ENCODE results near the gene DOK3.

The DOK3 gene

GRCh38 chr5:177516601-177517568 is 7.3 kb upstream of the DOK3 start, which contains the start of gene DDX41:
DDX41 (minus strand) TSS chr5:177516961; CDS start chr5:177516945, 16 bp downstream.
- no peak for TF ChIP-seq ZC3H10 (CRISPR knock-in tag; IDR thresholded peaks at IDR 0.05)
- TF ChIP-seq TCF4 (CRISPR knock-in tag; IDR thresholded peaks at IDR 0.05; ENCODE audit: borderline replicate concordance) = no peak
- TF ChIP-seq POU6F1 (CRISPR knock-in tag; IDR thresholded peaks at IDR 0.05; ENCODE audit: borderline replicate concordance, low read depth) = no peak
- no peak for TF ChIP-seq TSHZ2 (CRISPR knock-in tag; IDR thresholded peaks at IDR 0.05)
- no peak for TF ChIP-seq PATZ1 (CRISPR knock-in tag; IDR thresholded peaks at IDR 0.05; ENCODE audit: borderline replicate concordance)
- TF ChIP-seq BACH2 (CRISPR knock-in tag; IDR thresholded peaks at IDR 0.05; ENCODE audit: borderline replicate concordance) = no peak
- TF ChIP-seq ZFP3 (CRISPR knock-in tag; IDR thresholded peaks at IDR 0.05) = no peak
- TF ChIP-seq ESRRG (CRISPR knock-in tag; IDR thresholded peaks at IDR 0.05) = no peak
- TF ChIP-seq TOX (CRISPR knock-in tag; IDR thresholded peaks at IDR 0.05; ENCODE audit: borderline replicate concordance) = no peak
- no peak for TF ChIP-seq OSR1 (CRISPR knock-in tag; IDR thresholded peaks at IDR 0.05)
- no peak for TF ChIP-seq SNAI2 (CRISPR knock-in tag; IDR thresholded peaks at IDR 0.05)
- TF ChIP-seq CSDC2 (CRISPR knock-in tag; IDR thresholded peaks at IDR 0.05) = no peak
- no peak for TF ChIP-seq CREB5 (CRISPR knock-in tag; IDR thresholded peaks at IDR 0.05; ENCODE audit: low read depth)
- no peak for TF ChIP-seq ZNF70 (CRISPR knock-in tag; IDR thresholded peaks at IDR 0.05)
- no peak for TF ChIP-seq ZNF565 (CRISPR knock-in tag; conservative IDR thresholded peaks at IDR 0.05; ENCODE audit: low read depth)
- TF ChIP-seq ZNF8 (CRISPR knock-in tag; IDR thresholded peaks at IDR 0.05) = no peak
- TF ChIP-seq ZFP30 (CRISPR knock-in tag; IDR thresholded peaks at IDR 0.05) = no peak
- TF ChIP-seq ISL1 (CRISPR knock-in tag; IDR thresholded peaks at IDR 0.05) = no peak
- ATAC-seq = peak; percentile 94

GRCh38 chr5:177515580-177515979 is 6.0 kb upstream of the DOK3 start:
- ATAC-seq = no peak
- TF ChIP-seq RARB (CRISPR knock-in tag; IDR thresholded peaks at IDR 0.05) = no peak
- TF ChIP-seq BACH2 (CRISPR knock-in tag; IDR thresholded peaks at IDR 0.05; ENCODE audit: borderline replicate concordance) = no peak
- no peak for TF ChIP-seq ARNTL (CRISPR knock-in tag; IDR thresholded peaks at IDR 0.05; ENCODE audit: borderline replicate concordance, low read depth)
- no peak for TF ChIP-seq TOX (CRISPR knock-in tag; IDR thresholded peaks at IDR 0.05; ENCODE audit: borderline replicate concordance)
- no peak for TF ChIP-seq TSHZ2 (CRISPR knock-in tag; IDR thresholded peaks at IDR 0.05)
- no peak for TF ChIP-seq CREB5 (CRISPR knock-in tag; IDR thresholded peaks at IDR 0.05; ENCODE audit: low read depth)
- TF ChIP-seq ZNF70 (CRISPR knock-in tag; IDR thresholded peaks at IDR 0.05) = no peak

All from SK-N-SH treated with all-trans-retinoic acid at 6 μM for 48 hours (cell line).